Transverse colon (tissue), 4 donors: ENCODE measurements around the gene SDK1.

Source experiments
- CTCF ChIP-seq, 5 experiments: fragments of 200-600 bp in 3 of 5; fragments of 450-650 bp in 2 of 5; sonication (generic) in 3 of 5; IDR thresholded peaks; 1 replicate in 2 of 5; 2 replicates in 3 of 5; pipeline ENCODE4 v1.5.1; 2016 to 2017; ENCODE audit warnings: antibody characterized with exemption in 5 of 5, inconsistent platforms in 3 of 5, mild to moderate bottlenecking in 2 of 5, moderate library complexity in 1 of 5
- EP300 ChIP-seq: sonication (generic); formaldehyde crosslinking; IDR thresholded peaks from one replicate; pipeline ENCODE4 v1.6.1; 2017; ENCODE audit warnings: antibody characterized with exemption, low read depth
- POLR2A ChIP-seq: fragments of 450-650 bp; IDR thresholded peaks from one replicate; pipeline ENCODE4 v1.6.1; 2016; ENCODE audit warnings: antibody characterized with exemption, mild to moderate bottlenecking, moderate library complexity
- POLR2AphosphoS5 ChIP-seq, 3 donors: sonication (generic); formaldehyde crosslinking; IDR thresholded peaks; one replicate each; pipeline ENCODE4 v1.6.1; 2016; ENCODE audit warnings: antibody characterized with exemption in 3 of 3

DNA sequence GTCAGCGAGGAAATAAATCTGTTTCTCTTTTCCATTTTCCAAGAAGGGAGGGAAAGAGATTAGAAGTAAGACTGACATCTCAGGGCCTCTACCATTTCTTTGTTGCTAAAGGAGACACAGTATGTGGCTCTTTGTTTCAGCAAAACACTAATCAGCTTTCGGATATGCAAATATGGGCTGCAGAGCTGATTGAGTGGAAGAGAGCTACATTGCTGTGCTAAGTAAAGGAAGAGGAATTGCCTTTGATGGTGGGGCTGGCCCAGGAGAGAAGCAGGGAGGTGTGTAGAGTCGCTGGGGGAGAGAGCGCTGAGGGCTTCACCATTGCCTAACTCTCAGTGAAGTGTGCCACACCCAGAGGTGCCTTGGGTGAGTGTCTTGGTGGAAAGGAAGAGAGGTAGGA, 284.8 kb downstream of the SDK1 start:
- TF ChIP-seq CTCF (IDR thresholded peaks at IDR 0.05), result no peak
- TF ChIP-seq EP300, result no peak
- TF ChIP-seq POLR2A, result no peak
- TF ChIP-seq POLR2AphosphoS5 (IDR thresholded peaks at IDR 0.05), result no peak
